Muscle of leg (tissue), 11 donors: ENCODE measurements around the gene PCCA. TPM values are rescaled to one million over a fixed set of nuclear protein-coding genes. Genes with fewer than 3 reads are reported as not detected.
"Not testable (repeated sequence)": the region's sequence is repeated elsewhere in the genome, so short reads cannot be mapped to it uniquely, and the experiment has no call there.

Experiments
- DNase-seq: peaks from one replicate; pipeline ENCODE4 v3.0.0; 2013
- H3K27ac ChIP-seq: one replicate; pipeline ENCODE4 v1.5.1; 2013; ENCODE audit warnings: mild to moderate bottlenecking, low read length, control low read depth
- H3K27me3 ChIP-seq: one replicate; pipeline ENCODE4 v1.6.1; 2013; ENCODE audit warnings: low read length; ENCODE audit not compliant: control insufficient read depth, insufficient read depth
- H3K36me3 ChIP-seq: one replicate; pipeline ENCODE4 v1.6.1; 2013; ENCODE audit warnings: low read length; ENCODE audit not compliant: control insufficient read depth, insufficient read depth
- H3K4me1 ChIP-seq: one replicate; pipeline ENCODE4 v1.6.1; 2013; ENCODE audit warnings: low read length; ENCODE audit not compliant: control insufficient read depth, insufficient read depth
- H3K4me3 ChIP-seq: one replicate; pipeline ENCODE4 v1.5.1; 2013; ENCODE audit warnings: low read length, control low read depth
- H3K9me3 ChIP-seq: replicated peaks from 2 replicates; pipeline ENCODE4 v1.6.1; 2013; ENCODE audit warnings: low read depth, low read length; ENCODE audit not compliant: control insufficient read depth
- WGBS: methylation state at CpG from one replicate; pipeline ENCODE4 v1.1.5; 2013; ENCODE audit warnings: missing lambda C conversion rate; ENCODE audit not compliant: insufficient coverage; 5-methylcytosine and 5-hydroxymethylcytosine counted together
- polyA plus RNA-seq, 8 donors: library from polyadenylated mRNA; unstranded; fragments of 120-200 nt; gene quantifications; one replicate each; pipeline versions ENCODE4 v1.2.1 to v1.2.3, GENCODE V29; 2013; ENCODE audit warnings: inconsistent platforms in 1 of 8, low replicate concordance in 1 of 8; ENCODE audit not compliant: insufficient read length in 8 of 8, insufficient read depth in 1 of 8
- total RNA-seq: library from RNA; stranded (reverse); fragments of 120-200 nt; gene quantifications from one replicate; pipeline ENCODE4 v1.2.4, GENCODE V29; 2013

Gene PCCA
- total and polyA plus RNA-seq, 9 donors = 23.9 to 35.5 (median 29.5) TPM

- 31% methylated on average over 3 of the region's 6 CpGs for WGBS
- Histone ChIP-seq H3K9me3 (no peaks in the 10 kb centered on the region), H3K36me3 (peaks cover 5% of the 10 kb centered on the region), H3K27me3 (no peaks in the 10 kb centered on the region), H3K27ac (no peak overlapping the region), H3K4me1 (no peaks in the 10 kb centered on the region), H3K4me3 (no peak overlapping the region)
- DNase-seq = peak; percentile 44
These were observed 66.0 kb downstream of the PCCA start for GRCh38 chr13:100154842-100155416.

- H3K27ac ChIP-seq = no peak overlapping the region
- no CpG with 5 or more reads among the region's 1 CpG for WGBS
- no peak for DNase-seq
- H3K4me3 ChIP-seq = no peak overlapping the region
- H3K36me3 ChIP-seq = no peaks in the 10 kb centered on the region
- no peaks in the 10 kb centered on the region for H3K27me3 ChIP-seq
- no peaks in the 10 kb centered on the region for H3K4me1 ChIP-seq
- no peaks in the 10 kb centered on the region for H3K9me3 ChIP-seq
These were observed 67.9 kb downstream of the PCCA start for GRCh38 chr13:100156788-100157187.

GRCh38 chr13:100158569-100158968 is 69.7 kb downstream of the PCCA start:
- no peak for DNase-seq
- Histone ChIP-seq H3K27ac (no peak overlapping the region), H3K4me3 (no peak overlapping the region), H3K9me3 (no peaks in the 10 kb centered on the region), H3K4me1 (no peaks in the 10 kb centered on the region), H3K27me3 (no peaks in the 10 kb centered on the region), H3K36me3 (no peaks in the 10 kb centered on the region)
- WGBS = no CpG with 5 or more reads among the region's 2 CpGs

GRCh38 chr13:100159584-100159983 is 70.7 kb downstream of the PCCA start:
- H3K27me3 ChIP-seq = no peaks in the 10 kb centered on the region
- H3K36me3 ChIP-seq = no peaks in the 10 kb centered on the region
- H3K4me1 ChIP-seq = no peaks in the 10 kb centered on the region
- no peak overlapping the region for H3K4me3 ChIP-seq
- WGBS = 78% methylated on average over 3 of the region's 5 CpGs
- no peak overlapping the region for H3K27ac ChIP-seq
- no peaks in the 10 kb centered on the region for H3K9me3 ChIP-seq
- DNase-seq = no peak

- H3K27me3 ChIP-seq = no peaks in the 10 kb centered on the region
- WGBS = no CpG with 5 or more reads among the region's 3 CpGs
- no peaks in the 10 kb centered on the region for H3K4me1 ChIP-seq
- no peaks in the 10 kb centered on the region for H3K36me3 ChIP-seq
- H3K27ac ChIP-seq = no peak overlapping the region
- no peak overlapping the region for H3K4me3 ChIP-seq
- no peak for DNase-seq
- no peaks in the 10 kb centered on the region for H3K9me3 ChIP-seq
These were observed 71.6 kb downstream of the PCCA start for GRCh38 chr13:100160450-100160849.

- no peak for DNase-seq
- H3K4me1 ChIP-seq = no peaks in the 10 kb centered on the region
- H3K36me3 ChIP-seq = no peaks in the 10 kb centered on the region
- no peaks in the 10 kb centered on the region for H3K27me3 ChIP-seq
- no CpG with 5 or more reads among the region's 1 CpG for WGBS
- H3K4me3 ChIP-seq = no peak overlapping the region
- no peaks in the 10 kb centered on the region for H3K9me3 ChIP-seq
- H3K27ac ChIP-seq = no peak overlapping the region
These were observed 74.5 kb downstream of the PCCA start for GRCh38 chr13:100163375-100163774.

GRCh38 chr13:100173203-100173602 is 84.3 kb downstream of the PCCA start:
- no peak for DNase-seq
- WGBS = 91% methylated on average over 4 of the region's 5 CpGs
- Histone ChIP-seq H3K9me3 (no peaks in the 10 kb centered on the region), H3K36me3 (peaks cover 3% of the 10 kb centered on the region), H3K27ac (no peak overlapping the region), H3K27me3 (no peaks in the 10 kb centered on the region), H3K4me3 (no peak overlapping the region), H3K4me1 (no peaks in the 10 kb centered on the region)

GRCh38 chr13:100174455-100174854 is 85.6 kb downstream of the PCCA start:
- H3K4me3 ChIP-seq, H3K27me3 ChIP-seq, H3K36me3 ChIP-seq, H3K9me3 ChIP-seq, H3K27ac ChIP-seq, DNase-seq, H3K4me1 ChIP-seq: not testable (repeated sequence)
- WGBS = 86% methylated on average over 1 of the region's 4 CpGs

GRCh38 chr13:100175078-100175802 is 86.3 kb downstream of the PCCA start:
- DNase-seq = no peak
- no peak overlapping the region for H3K27ac ChIP-seq
- WGBS = 89% methylated on average over 1 of the region's 2 CpGs
- no peaks in the 10 kb centered on the region for H3K27me3 ChIP-seq
- peaks cover 3% of the 10 kb centered on the region for H3K36me3 ChIP-seq
- H3K9me3 ChIP-seq = no peaks in the 10 kb centered on the region
- no peak overlapping the region for H3K4me3 ChIP-seq
- no peaks in the 10 kb centered on the region for H3K4me1 ChIP-seq

GRCh38 chr13:100175803-100176182 is 86.9 kb downstream of the PCCA start:
- Histone ChIP-seq H3K4me3 (no peak overlapping the region), H3K36me3 (peaks cover 3% of the 10 kb centered on the region), H3K4me1 (no peaks in the 10 kb centered on the region), H3K9me3 (no peaks in the 10 kb centered on the region), H3K27ac (no peak overlapping the region), H3K27me3 (no peaks in the 10 kb centered on the region)
- WGBS = no CpG with 5 or more reads among the region's 5 CpGs
- no peak for DNase-seq
